Keratinocyte (primary cell): ENCODE data around the gene UCP2.

Experiments used
- EZH2 ChIP-seq: IDR thresholded peaks from one replicate; pipeline ENCODE4 v1.6.1; 2012; ENCODE audit warnings: inconsistent platforms, mild to moderate bottlenecking, low read length, moderate library complexity
- TF ChIP-seq, protein P1 (sequence below), 3 experiments: IDR thresholded peaks in 1 of 3; conservative IDR thresholded peaks in 1 of 3; optimal IDR thresholded peaks in 1 of 3; 2 replicates in 2 of 3; 3 replicates in 1 of 3; pipeline versions ENCODE3 to v1.5.1; 2011; ENCODE audit warnings: low read length in 3 of 3, mild to moderate bottlenecking in 3 of 3, moderate library complexity in 2 of 3, control low read depth in 1 of 3, inconsistent platforms in 1 of 3; ENCODE audit not compliant: insufficient read depth in 2 of 3; ENCODE audit errors: extremely low read depth in 1 of 3

DNA sequence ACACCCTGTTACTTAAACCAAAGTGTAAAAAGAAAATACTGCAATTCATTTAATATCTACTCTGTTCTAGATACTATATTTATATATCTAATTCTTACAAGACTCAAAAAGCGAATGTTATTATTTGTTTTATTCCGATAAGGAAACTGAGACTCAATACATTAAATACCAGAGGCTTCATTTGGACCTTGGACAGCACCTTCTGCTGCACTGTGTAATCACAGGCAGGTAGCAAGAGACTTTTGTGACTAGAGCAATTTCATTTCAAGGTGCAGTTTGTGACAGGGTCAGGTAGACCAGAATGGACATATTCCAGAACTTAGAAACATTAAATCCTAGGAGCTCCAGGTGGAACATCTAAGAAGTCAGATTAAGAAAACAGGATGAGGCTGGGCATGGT is 53.3 kb downstream of the UCP2 start:
- TF ChIP-seq, protein P1, sequence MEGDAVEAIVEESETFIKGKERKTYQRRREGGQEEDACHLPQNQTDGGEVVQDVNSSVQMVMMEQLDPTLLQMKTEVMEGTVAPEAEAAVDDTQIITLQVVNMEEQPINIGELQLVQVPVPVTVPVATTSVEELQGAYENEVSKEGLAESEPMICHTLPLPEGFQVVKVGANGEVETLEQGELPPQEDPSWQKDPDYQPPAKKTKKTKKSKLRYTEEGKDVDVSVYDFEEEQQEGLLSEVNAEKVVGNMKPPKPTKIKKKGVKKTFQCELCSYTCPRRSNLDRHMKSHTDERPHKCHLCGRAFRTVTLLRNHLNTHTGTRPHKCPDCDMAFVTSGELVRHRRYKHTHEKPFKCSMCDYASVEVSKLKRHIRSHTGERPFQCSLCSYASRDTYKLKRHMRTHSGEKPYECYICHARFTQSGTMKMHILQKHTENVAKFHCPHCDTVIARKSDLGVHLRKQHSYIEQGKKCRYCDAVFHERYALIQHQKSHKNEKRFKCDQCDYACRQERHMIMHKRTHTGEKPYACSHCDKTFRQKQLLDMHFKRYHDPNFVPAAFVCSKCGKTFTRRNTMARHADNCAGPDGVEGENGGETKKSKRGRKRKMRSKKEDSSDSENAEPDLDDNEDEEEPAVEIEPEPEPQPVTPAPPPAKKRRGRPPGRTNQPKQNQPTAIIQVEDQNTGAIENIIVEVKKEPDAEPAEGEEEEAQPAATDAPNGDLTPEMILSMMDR (optimal IDR thresholded peaks at IDR 0.05 in 1 of 3, IDR thresholded peaks at IDR 0.05 in 1 of 3, conservative IDR thresholded peaks at IDR 0.05 in 1 of 3; ENCODE audit: extremely low read depth in 1 of 3, insufficient read depth in 2 of 3, low read length in 3 of 3) = no peak
- TF ChIP-seq EZH2 = no peak
